ENCODE data around the gene CUL9.

CUL9 gene

DNA sequence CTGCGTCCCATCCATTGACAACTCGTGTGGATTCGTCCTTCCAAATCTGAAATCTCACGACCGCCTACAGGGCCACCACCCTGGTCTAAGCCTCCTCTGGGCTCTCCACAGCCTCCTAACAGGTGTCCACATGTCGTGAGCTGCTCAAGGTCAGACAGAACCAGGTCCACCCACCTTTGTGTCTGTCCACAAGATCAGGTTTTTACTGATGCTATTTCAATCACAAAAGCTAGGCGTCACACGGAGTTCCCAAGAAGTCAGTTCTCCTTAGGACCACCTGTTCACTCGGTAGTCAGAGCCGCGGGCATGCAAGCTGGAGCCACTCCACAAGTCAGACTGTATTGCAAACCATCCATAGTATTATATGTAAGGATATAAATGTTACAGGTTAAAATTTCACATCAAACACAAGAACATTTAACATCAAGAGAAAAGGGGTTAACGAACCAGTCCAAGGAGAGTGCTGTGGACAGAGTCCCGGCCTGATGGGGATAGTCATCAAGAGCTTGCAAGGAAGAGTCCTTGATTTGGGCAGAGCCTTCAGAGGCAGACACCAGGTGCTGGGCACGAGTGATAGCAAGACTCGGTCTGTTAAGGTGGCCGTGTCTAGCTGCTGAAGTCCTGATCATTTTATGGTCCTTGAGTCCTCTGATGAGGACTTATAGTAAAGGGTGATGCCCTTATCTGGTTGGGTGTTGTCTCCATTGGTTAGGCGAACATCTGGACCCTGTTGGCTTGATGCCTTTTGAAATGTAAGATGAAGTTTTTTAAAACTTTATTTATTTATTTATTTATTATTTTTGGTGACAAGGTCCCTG, 48.0 kb downstream of the CUL9 start:
- no peak for DNase-seq (ENCODE audit: low read depth)

DNA sequence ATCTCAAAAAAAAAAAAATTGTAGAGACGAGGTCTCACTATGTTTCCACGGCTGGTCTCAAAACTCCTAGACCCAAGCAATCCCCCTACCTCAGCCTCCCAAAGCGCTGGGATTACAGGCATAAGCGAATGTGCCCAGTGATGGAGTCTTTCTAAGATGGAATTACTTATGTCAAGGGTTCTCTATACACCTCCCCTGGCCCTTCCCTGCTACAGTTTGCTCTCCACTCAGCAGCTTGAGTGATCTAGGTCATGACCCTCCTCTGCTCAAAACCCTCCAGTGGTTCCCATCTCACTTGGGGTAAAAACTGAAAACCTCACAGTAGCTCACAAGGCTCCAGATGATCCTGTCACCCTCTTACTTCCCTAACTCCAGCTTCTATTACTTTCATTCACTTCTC, 49.1 kb downstream of the CUL9 start:
- no peak for DNase-seq (ENCODE audit: low read depth)

DNA sequence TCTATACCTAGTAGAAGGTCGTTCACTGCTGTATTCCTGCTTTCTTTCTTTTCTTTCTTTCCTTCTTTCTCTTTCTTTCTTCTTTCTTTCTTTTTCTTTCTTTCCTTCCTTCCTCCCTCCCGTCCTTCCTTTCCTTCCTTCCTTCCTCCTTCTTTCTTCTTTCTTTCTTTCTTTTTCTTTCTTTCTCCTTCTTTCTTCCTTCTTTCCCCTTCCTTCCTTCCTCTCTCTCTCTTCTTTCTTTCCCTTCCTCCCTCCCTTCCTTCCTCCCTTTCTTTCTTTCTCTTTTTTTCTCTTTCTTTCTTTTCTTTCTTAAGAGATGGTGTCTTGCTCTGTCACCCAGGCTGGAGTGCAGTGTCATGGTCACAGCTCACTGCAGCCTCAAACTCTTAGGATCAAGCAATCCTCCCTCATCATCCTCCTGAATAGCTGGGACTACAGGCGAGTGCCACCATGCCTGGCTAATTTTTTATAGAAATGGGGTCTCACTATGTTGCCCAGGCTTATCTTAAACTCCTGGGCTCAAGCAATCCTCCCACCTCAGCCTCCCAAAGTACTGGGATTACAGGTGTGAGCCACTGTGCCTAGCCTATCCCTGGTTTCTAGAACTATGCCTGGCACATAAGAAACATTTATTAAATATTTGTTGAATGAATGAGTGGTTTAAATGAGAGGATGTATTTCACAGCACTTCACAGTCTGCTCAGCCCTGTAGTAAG, 49.9 kb downstream of the CUL9 start:
- DNase-seq (ENCODE audit: low read depth) = no peak

DNA sequence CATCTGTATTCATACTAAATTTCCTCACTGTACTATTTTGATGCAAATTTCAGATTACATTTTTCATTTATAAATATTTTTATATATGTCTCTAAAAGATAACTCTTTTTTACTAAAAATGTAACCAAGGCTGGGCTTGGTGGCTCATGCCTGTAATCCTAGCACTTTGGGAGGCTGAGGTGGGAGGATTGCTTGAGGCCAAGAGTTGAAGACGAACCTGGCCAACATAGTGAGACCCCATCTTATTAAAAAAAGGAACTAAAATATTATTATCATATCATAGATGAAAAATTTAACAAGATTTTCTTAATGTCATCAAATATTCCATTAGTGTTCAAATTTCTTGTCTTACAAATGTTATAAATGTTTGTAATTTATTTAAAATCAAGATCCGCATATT, 53.8 kb downstream of the CUL9 start:
- DNase-seq (ENCODE audit: low read depth) = no peak

DNA sequence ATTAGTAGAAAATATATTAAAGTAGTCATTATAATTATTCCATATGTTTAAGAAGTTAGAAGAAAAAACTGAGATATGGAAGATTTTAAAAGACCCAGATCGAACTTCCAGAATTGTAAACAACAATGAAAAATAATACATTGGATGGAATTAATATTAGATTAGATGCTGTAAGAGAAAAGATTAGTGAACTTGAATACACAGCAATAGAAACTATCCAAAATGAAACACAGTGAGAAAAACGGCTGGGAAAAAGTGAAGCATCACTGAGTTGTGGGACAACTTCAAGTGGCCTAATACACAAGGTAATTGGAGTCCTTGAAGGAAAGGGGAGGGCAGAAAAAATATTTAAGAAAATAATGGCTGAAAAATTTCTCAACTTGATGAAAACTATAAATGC, 57.1 kb downstream of the CUL9 start:
- no peak for DNase-seq (ENCODE audit: low read depth)

DNA sequence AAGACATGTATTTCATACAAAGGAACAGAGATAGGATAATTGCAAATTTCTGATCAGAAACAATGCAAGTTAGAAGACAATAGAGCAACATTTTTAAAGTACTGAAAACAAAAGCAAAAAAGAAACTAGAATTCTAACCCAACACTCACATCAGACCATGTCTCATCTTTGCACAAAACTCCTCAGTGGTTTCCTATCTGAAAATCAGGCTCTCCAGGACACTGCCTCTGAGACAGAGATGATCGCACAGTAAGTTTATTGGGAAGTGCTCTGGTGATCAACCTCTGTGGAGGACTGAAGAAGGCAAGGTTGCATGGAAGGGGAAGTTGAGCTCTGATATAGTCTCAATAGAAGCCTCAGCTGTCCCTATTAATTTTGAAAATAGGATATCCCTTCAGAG, 59.0 kb downstream of the CUL9 start:
- DNase-seq (ENCODE audit: low read depth) = no peak

DNA sequence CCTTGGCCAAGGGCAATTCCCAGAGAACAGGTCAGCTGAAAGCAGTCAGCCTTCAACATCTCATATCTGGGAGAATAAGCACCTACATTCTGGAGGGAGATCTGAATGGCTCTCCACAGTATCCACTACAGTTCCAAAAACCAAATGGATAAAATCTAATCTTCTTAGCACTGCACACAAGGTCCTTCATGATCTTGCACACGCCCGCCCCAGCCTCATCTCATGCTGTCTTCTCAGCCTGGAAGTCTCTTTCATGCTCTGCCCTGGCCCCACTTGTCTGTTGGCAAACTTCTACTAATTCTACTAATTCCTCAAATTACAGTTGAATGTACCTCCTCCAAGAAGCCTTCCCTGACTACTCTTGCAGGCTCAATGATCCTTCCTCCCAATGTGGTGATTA, 59.5 kb downstream of the CUL9 start:
- DNase-seq (ENCODE audit: low read depth) = no peak

DNA sequence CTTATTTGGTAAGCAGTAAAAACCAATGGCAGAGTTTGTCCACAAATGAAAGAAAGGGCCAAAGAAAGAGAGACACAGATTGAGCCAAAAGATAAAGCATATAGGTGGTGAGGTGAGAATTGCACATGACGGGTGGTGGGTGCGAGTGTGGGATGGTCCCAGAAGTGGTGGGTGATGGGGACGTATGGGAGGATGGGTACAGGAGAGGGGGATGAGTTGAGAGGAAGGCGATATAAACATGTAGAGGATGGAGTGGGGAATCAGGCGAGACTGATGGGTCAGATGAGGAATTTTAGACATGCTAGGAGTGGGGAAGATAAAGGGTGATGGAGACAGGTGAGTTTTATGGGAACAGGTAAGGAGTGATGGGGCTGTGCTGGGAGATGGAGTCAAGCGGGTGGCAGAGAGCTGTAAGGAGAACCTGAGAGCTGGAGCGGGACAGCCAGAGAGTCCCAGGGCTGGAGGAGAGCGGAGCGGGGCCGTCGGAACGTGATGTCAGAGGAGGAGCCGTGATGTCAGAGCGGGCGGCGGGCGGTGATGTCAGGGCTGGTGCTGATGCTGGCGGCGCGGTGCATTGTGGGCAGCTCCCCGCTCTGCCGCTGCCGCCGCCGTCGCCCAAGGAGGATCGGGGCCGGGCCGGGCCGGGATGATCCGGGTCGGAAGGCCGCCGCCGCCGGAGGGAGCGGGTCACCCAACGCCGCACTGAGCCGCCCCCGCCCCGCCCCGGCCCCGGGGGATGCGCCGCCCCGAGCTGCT, 61.1 kb downstream of the CUL9 start, which contains the start of gene TTBK1:
TSS of gene TTBK1 (plus strand) at position 574 of the 756 bp plus-strand sequence. CDS start 3,180 bp downstream, outside the sequence.
- DNase-seq (ENCODE audit: low read depth) = no peak

DNA sequence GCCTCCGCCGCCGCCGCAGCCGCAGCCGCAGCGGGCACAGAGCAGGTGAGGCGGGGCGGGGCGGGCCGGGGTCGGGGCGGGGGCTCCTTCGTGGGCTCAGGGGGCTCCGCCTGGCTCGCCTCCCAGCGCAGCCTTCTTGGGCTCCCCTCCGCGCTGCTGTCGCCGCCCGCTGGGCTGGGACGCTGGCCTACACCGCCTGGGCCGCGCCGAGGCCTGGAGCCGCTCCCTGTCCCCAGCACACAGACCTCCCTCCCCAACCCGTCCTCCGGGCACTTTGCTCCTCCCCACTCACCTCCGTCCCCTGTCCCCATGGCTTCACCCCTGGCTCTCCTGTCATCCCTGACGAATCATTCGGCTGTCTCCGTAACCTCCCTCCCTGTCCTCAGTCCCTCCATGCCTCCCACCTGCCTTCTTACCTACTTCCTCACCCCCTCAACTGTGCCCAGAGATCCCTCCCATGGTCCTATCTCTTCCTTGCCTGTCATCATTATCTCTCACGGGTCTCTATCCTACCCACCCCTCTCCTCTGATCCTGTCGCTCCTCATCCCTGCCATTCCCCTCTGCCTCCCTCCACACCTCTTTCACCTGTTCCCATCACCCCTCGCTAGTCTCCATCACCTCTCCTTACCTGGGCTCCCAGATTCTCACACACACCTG, 61.8 kb downstream of the CUL9 start:
- DNase-seq (ENCODE audit: low read depth) = no peak

DNA sequence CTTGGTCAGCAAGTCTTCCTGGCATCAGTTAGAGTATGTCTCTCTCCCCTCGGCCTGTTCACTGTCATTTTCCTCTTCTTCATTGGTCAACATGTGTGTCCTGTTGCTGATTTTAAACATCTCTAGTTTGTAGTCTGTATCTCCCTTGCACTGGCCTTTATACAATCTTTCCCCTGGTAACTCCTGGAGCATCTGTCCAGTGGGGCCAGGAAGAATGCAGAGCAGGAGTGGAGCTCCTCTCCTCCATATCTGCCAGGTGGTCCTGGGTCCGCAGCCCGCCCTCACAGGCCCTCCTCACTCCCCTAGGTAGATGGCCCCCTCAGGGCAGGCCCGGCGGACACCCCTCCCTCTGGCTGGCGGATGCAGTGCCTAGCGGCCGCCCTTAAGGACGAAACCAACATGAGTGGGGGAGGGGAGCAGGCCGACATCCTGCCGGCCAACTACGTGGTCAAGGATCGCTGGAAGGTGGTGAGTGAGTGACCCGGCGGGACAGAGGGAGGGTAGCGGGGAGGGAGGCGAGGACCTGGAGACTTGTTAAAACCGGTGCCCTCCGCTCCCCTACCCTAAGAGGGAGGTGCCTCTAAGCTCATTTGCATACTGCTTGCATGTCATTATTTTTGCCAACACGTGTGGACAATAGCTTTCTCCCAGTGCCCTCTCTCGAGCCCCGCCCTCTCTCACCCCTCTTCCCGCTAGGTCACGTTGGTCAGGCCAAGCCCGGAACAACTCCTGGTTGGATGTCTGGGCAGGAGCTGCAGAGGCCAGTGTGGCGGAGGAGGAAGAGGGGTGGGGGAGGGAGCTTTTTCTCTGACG, 64.5 kb downstream of the CUL9 start:
- no peak for DNase-seq (ENCODE audit: low read depth)

DNA sequence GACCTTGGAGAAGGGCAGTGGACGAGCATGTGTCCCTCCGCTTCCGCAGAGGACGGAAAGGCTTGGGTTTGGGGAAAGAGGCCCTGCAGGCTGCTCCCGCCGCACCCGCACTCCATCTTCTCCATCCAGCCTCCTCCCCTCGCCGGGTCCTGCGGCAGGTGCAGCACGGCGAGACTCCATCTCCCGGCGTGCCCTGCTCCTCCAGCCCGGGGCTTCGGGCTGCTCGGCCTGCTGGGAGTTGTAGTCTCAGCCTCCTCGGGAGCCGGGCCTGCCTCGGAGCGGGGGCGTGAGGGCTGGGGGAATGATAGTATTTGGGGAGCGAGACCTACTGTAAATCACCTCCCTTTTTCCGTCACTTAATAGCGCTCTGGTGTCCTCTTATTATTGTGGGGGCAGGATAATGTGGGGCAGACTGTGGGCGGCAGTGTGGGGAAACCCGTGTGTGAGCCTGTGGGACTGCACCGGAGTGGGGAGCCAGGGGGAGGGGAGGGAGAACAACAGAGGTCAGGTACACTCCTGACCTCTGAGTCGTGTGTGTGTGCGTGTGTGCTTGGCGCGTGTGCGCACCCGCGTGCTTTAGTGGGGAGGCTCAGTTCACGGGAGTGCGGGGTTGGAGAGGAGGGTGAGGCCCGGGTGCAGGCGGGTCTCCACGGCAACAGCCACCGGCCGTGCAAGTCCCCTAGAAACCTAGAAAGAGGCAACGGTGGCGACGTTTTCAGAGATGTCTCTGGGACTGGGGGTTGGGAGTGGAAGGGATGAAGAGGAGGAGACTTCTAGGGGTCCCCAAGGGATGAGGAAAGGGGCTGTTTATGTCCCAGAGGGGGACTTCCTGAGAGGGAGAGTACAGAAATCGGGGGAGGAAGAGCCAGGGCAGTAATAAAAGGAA, 65.4 kb downstream of the CUL9 start:
- DNase-seq (ENCODE audit: low read depth) = peak; percentile 74

DNA sequence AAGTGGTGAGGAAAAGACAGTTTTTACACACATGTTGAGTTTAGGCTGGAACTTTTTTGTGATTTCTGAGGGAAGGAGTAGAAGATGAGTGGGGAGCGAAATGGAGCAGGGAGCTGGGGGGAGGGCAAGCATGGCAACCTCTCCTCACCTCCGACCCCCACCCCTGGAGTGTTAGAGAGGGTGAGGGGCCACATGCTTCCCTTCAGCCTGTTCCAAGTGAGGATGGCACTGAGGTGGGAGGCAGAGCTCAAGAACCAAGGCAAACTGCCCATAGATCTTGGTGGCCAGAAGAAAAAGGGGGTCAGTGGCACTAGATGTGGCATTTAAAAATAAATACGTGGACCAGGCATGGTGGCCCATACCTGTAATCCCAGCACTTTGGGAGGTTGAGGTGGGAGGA, 66.1 kb downstream of the CUL9 start:
- no peak for DNase-seq (ENCODE audit: low read depth)

DNA sequence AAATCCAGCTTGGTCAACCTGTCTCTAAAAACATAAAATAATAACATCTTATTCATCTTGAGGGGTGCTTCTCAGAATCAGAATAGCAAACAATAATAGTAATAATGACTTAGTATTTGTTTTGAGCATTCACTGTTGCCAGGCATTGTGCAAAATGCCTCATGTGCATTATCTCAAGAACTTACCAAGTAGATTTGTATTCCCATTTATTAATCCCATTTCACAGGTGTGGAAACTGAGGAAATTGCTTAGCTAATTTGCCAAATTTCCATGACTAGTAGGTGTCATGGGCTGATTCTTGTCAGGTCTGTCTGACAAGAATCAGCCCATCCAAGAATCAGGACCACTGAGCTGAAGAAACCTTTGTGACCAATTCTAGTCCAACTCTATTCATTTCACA, 66.8 kb downstream of the CUL9 start:
- DNase-seq (ENCODE audit: low read depth) = no peak

DNA sequence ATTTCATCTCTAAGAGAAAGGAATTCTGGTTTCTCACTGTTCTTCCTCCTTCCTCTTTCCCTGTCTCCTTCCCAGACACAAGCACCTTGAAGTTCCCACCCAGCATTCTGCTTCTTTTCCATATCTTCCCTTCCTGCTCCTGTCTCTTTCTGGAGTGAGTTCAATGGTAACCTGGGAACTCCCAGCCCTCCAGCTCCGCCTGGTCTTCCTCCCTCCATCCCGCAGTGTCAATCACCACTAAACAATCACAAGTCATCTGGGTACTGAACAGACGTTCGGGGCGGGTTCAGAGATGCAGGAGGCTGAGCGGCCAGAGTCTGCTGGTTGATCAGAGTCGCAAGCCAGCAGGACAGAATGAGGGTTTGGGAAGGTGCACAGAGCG, 69.0 kb downstream of the CUL9 start:
- no peak for DNase-seq (ENCODE audit: low read depth)

DNA sequence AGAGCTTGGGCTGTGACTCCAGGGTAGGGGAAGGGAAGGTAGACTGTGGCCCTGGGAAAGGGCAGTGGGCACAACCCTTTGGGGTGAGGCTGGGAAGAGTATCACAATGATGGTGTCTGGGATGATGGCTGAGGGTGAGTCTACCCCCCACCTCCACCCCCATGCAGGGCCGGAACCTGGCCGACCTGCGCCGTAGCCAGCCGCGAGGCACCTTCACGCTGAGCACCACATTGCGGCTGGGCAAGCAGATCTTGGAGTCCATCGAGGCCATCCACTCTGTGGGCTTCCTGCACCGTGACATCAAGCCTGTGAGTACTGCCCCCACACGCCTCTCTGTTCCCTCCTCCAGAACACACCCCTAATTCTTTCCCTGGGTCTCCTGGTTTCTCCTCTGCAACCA, 71.4 kb downstream of the CUL9 start:
- no peak for DNase-seq (ENCODE audit: low read depth)

DNA sequence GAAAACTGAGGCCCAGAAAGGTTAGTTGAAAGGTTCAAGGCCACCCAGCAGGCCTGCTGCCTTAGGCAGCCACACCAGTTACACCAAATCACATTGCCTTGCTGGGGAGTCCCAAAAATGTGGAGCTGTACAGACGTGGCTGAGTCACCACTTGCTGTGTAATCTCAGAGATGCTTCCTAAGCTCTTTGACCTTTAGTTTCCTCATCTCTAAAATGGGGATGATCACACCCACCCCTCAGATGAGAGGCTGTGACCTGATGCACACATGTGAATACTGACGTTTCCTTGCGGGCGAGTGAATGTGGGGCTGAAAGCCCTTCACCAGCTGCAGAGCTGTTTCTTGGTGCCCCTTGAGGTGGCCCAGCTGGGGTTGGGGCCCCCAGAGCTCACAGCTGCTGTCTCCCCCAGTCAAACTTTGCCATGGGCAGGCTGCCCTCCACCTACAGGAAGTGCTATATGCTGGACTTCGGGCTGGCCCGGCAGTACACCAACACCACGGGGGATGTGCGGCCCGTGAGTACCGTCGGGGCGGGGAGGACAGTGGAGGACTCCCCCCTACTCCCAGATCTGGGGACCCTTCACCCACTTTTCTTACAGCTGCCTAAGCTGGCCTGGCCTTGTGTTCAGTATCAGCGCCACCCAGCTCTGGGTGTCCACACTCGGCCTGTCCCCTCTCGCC, 72.3 kb downstream of the CUL9 start:
- DNase-seq (ENCODE audit: low read depth) = no peak

DNA sequence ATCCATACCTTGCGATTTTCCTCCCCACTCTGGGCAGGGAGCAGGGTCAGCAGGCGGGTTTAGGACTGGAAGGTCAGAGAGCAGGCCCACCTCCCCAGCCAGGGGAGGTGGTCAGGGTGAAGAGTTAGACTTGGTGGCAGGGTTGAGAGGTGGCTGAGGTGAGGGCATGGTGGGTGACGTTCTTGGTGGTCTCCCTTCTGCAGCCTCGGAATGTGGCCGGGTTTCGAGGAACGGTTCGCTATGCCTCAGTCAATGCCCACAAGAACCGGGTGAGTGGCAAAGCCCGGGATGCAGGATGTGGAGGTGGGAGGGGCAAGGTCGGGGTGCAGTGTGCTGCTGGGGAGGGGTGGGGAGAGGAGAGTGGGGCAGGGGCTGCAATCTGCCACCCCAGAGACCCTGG, 72.8 kb downstream of the CUL9 start:
- no peak for DNase-seq (ENCODE audit: low read depth)

DNA sequence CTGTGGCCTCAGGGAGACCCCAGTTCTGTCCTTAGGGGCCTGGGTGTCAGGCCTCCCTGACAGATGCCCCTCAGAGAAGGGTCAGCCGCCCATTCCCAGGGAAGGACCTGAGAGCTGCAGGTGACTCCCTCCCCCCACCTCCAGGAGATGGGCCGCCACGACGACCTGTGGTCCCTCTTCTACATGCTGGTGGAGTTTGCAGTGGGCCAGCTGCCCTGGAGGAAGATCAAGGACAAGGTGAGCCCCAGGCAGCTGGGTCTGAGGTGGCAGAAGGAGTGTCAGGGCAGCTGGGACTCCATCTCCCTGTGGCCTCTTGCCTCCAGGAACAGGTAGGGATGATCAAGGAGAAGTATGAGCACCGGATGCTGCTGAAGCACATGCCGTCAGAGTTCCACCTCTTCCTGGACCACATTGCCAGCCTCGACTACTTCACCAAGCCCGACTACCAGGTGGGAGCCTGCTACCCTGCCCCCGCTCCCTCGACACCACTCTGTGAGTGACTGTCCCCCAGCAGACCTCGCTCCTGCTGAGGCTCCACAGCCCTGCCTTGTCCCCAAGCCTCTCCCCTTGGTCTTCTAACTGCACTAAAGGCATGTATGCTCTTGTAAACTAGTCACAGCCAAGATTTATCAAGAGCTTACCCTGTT, 73.5 kb downstream of the CUL9 start:
- no peak for DNase-seq (ENCODE audit: low read depth)

DNA sequence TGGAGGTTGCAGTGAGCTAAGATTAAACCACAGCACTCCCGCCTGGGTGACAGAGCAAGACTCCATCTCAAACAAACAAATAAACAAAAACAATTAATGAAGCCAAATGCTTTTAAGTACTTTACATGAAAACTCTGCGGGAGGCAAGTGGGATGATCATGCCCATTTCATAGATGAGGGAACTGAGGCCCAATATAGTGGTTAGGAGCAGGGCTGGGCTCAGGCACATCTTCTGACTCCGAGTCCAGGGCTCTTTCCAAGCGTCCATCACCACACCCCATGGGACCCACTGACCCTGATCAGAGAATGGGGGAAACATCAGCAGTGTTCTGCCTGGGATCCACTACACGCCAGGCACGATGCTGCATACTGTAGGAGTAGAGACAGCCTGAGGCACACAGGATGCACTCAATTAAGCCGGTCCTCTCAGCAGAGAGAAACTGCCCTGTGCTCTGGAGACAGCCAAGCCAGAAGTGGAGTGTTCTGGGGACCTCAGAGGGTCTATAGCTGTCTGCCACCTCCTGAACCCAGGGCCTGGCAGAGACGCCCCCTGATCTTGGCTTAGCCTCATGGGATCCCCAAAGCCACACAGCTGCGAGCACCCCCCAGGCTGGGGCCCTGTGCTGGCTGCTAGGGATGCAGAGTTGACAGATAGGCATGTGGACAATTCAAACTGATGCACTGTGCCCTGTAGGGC, 74.8 kb downstream of the CUL9 start:
- no peak for DNase-seq (ENCODE audit: low read depth)

Data from stimulated activated CD8-positive, alpha-beta memory T cell treated with anti-CD3 and anti-CD28 coated beads, Interleukin-12 subunit alpha, Interleukin-12 subunit beta, amount 100 ng/mL, for 4 hours (primary cell).